Ammon's horn (tissue), 1 donor: ENCODE measurements around the gene SSR2.
A peak's percentile ranks its signal among the peaks of the same experiment; 100 is the strongest.

Experiments used
- DNase-seq: peaks from one replicate; pipeline ENCODE4 v3.0.0-alpha.2; 2016; ENCODE audit warnings: low spot score

SSR2 gene

DNA sequence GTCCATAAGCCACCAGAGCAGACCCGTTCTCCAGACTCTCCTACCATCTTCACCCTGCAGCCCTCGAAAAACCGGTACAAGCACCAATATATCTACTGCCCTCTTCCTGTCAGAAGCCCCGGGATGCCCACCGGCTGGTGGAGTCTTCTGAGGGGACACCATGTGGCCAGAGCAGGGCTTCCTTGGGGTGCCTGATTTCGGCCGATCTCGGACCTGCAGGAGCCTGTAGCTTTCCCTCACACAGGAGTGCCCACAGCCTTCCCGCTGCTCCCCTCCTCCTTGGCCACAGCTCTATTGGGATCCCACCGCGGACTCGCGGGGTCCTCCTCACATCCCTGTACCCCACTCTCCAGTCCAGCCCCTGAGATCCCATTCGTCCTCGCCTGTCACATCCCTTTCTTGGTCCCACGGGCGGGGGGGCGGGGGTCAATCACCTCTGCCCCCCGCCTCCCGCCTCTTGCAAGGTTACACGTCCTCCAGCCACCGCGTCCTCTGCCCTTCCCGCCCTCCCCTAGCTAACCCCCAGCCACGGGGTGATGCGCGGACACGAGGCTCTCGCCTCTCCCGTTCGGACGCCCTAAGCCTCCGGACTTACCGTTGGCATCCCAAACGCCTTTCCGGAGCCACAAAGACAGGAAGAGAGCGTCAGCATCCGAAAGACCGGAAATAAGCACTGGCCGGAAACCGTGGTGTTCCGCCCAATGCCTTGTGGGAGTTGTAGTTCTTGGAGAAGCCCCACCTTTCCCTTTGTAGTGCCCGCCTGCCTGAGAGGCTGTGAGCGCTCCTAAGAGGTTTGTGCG lies at the start of gene SSR2:
Gene SSR2 (minus strand): TSS at position 659 of the 800 bp plus-strand sequence. CDS start 784 bp downstream, outside the sequence.
- peak; percentile 96 for DNase-seq

- DNase-seq: no peak
Measured at GRCh38 chr1:156070548-156070947, 49.8 kb upstream of the SSR2 start.

DNA sequence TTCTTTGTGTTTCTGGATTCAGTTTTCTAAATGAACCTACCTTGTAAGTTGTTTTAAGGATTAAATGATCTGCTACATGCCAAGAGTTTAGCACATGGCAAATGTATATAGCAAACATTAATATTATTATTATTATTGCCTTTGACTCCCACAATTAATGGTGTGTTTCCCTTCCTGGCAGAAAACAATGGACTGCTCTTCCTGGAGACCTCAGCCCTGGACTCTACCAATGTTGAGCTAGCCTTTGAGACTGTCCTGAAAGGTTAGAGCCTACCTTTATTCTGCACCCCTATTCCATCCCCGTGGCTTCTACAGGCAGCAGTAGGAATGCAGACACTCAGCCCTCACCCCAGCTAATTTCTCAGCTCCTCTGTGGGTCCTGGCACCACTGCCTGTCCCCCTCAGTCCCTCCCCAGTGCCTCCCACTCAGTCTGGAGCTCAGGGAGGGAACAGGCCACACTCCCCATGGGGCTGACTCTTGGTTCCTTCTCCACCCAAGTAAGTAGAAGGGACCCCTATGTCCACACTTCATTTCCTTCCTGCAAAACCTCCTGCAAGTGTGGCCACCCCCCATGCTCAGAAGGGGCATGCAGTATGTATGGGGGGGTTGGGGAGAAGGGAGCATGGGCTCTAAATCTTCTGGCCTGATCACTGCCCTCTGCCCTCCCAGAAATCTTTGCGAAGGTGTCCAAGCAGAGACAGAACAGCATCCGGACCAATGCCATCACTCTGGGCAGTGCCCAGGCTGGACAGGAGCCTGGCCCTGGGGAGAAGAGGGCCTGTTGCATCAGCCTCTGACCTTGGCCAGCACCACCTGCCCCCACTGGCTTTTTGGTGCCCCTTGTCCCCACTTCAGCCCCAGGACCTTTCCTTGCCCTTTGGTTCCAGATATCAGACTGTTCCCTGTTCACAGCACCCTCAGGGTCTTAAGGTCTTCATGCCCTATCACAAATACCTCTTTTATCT lies 49.0 kb upstream of the SSR2 start:
- no peak for DNase-seq

DNA sequence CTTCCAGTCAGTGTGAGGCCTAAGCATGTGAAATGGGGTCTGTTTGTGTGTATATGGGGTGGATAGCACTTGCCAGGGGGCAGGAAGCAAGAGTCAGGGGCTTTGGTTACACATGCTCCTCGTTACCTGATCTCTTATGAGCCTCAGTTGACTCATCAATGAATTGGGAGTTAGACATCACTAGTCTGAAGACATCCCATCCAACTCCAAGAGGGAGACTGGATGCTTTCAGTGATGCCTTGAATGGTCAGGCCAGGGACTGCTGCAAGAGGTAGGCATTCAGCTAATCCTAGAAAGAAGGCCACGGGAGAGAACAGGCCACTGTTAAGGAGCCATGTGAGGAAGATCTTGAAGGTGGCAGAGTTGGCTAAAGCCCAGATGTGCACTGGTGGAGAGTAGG lies 46.5 kb upstream of the SSR2 start:
- DNase-seq: no peak

GRCh38 chr1:156065871-156066270 lies 45.1 kb upstream of the SSR2 start:
- DNase-seq: no peak

GRCh38 chr1:156065212-156065611 lies 44.5 kb upstream of the SSR2 start:
- DNase-seq: no peak

DNA sequence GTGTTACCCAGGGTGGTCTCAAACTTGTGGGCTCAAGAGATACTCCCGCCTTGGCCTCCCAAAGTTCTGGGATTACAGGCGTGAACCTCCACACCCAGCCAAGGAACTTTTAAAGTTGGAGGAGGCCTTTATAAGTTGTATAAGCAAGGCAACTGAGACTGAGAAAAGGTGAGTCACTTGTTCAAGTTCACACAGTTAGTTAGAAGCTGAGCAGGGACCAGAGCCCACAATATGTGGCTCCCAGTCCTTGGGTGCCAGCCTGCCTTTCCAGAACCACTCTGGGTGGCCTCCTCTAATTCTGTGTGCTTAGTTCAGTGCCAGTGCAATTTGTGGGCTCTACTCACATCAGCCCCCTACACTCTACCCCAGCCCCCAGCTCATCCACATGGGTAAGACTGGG lies 43.9 kb upstream of the SSR2 start:
- no peak for DNase-seq

DNA sequence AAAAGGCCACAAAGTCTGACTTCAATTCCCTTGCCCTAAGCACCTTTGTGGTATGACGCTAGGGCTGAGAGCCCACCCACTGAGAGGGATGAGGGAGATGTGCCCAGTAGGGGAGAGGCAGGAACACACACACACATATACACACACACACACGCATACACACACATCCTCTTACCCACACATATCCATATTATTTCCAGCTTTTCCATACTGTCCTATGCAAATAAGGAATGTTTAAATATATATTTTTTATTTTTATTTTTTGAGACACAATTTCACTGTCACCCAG lies 43.2 kb upstream of the SSR2 start:
- no peak for DNase-seq

GRCh38 chr1:156062189-156062588 lies 41.4 kb upstream of the SSR2 start:
- no peak for DNase-seq

DNA sequence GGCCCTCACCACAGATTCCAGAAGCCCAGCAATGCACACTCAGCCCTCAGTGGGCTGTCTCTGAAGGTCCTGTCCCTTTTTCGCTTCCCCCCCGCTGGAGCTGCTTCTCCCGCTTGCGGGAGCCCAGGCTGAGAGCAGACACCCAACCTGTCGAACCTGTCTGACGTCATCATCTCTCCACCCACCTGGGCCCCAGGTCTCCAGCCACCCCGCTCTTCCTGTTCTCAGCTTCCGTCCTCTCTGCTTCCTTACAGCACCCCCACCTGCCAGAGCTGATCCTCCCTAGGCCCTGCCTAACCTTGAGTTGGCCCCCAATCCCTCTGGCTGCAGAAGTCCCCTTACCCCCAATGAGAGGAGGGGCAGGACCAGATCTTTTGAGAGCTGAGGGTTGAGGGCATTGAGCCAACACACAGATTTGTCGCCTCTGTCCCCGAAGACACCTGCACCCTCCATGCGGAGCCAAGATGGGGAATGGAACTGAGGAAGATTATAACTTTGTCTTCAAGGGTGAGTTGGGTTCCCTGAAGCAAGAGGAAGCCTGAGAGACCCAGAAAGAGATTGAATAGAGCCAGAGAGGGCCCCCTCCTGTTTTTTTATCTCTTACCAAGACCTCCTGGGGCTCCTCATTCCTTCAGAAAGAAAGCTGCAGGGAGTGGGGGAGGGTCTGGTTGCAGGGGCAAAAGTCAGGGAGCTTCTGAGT lies 40.3 kb upstream of the SSR2 start, which contains the start of gene RAB25:
Gene RAB25 (plus strand): TSS at position 224 of the 700 bp plus-strand sequence. CDS start 241 bp downstream, at position 465.
- DNase-seq: no peak

DNA sequence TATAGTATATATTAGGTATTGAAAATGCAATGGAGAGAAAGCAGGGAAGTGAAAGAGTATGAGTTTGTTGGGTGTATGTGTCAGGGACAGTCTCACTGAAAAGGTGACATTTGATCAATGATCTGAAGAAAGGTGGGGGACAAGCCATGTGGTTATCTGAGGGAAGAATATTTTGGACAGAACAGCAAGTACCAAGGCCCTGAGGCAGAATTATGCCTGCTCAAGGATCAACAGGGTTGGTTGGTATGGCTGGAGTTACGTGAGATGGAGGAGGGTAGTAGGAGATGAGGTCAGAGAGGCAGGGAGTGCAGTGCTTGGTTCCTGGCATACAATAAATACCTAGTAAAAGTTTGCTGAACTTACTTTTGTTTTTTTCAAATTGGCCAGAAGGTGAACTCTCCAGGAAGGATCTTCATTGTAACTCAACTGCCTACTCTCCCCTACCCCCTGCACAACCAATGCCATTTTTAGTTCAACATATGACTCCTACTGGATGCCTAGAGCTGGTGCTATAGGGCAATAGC lies 35.6 kb upstream of the SSR2 start:
- DNase-seq: no peak

DNA sequence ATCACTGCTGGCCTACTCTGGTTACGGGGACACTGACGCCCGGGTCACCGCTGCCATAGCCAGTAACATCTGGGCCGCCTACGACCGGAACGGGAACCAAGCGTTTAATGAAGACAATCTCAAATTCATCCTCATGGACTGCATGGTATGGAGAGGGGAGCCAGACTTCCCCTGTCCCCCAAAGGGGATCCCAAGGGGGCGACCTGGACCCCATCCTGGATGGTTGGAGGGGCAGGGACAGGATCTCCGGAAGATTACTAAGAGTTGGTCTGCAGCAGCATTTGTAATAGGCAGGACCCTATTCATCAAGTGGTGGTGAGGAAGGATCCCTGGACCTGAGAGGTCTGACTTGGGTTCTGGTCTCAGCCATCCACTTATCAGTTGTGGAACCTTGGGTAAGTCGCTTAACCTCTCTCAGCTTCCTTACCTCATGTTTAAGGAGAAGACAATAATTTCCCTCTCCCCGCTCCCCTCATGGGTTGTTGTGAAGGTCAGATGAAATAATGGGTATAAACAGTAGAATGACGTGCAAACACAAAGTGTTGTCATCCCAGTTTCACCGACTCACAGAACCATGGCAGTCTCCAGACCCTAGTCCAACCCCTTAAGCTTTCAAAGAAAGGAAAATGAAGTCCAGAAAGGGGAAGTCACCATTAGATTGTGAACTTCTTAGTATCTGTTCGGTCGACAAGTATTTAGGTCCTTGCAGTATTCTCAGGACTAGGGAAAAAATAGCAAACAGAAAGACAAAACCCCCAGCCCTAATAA lies 34.7 kb upstream of the SSR2 start:
- no peak for DNase-seq

DNA sequence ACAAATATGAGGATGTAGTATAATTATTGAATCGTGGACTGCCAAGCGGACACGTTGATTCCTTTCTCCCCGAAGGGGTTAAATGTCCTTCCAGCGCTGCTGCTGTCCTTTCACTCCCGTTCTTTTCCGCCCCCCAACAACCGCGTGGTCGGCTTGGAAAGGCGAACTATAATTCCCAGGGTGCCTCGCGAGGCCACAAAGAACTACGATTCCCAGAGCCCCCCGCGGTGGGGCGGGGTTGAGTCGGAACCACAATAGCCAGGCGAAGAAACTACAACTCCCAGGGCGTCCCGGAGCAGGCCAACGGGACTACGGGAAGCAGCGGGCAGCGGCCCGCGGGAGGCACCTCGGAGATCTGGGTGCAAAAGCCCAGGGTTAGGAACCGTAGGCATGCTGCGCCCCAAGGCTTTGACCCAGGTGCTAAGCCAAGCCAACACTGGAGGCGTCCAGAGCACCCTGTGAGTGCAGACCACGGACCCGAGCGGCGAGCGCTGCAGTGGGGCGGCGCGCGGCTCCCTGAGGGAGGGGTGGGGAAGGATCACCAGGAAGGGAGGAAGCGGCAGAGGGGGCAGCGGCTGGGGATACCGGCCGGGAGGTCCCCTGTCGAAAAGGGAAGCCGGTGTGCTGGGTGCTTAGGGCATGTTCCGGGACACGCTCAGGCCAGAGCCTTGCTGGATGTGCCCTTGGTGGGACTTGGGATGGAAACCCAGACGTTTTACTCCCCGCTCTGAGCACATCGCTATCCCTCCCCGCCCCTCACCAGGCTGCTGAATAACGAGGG lies 33.9 kb upstream of the SSR2 start, which contains the start of gene LAMTOR2:
Gene LAMTOR2 (plus strand): TSS at position 283 of the 781 bp plus-strand sequence. CDS start 108 bp downstream, at position 391.
- DNase-seq: peak; percentile 97

DNA sequence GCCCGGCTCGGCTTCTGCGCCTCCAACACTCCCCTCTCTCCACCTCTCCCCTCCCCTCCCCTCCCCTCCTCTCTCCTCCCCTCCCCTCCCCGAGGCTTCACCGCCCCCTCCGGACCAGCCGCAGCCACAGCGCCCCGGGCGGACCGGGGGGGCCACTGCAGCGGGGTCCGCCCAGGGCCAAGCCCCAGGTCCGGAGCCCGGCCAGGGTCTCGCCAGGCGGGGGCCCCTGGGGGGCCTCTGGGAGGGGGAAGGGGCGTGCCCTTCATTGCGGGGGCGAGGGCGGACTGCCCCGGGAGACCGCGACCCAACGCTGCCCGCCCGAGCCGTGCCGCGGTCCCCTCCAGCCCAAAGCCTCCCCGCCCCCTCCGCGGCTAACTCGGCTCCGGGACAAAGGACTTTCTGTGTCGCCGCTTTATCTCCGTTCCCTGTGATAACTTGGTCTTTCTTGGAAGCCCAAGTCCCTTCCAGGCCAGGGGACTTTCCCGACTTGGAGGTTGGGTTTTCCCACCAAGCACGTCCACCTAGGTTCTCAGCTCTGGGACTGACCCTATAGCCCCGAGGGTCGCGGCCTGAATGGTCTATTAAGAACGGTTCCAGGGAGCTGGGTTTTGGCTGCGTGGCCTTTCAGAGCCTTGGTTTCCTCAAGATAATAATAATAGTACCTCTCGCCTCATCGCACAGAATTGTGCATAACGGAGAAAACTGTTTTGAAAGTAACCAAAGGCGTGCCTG lies 33.2 kb upstream of the SSR2 start, which contains the start of gene UBQLN4:
Gene UBQLN4 (minus strand): TSS at position 31 of the 732 bp plus-strand sequence. CDS start 97 bp downstream, outside the sequence.
- DNase-seq: peak; percentile 94

DNA sequence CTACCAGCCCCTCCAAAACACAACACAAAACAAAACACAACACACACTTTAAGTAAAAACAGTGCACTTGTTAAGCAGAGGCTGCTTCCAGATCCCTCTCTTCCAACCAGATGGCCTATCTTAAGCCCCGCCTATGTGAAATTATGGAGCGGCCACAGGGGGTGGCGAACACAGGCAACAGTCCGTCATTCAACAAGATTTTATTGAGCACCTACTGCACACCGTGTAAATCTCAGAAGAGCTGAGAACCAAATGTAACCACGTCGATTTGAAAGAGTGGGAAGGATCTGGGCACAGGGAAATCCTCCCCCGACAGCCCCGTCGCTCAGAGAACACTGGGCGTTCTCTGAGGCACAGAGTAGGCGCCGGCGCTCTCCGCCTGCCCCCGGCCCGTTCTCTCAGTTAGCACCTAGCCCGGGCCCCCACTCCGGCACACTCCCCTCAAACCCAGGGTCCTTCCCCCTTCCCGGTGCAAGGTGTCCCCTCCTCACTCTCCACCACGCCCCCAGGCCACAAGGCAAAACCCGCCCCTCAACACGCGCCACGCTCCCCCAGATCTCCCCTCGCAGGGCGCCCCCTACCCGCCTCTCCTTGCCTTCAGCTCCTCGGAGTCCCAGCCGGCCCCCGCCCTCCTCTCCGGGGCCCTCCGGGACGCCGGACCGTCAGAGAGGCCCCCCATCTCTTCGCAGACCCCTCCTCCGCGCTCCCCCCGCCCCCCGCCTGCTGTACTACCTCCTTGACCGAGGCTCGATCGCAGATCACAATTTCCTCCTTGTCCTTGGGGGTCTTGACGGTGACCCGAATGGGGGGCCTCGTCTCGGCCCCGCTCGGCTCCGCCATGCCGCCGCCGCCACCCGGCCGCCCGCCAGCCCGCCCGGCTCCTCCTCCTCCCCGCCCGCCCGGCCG lies 32.4 kb upstream of the SSR2 start:
- peak; percentile 42 for DNase-seq

DNA sequence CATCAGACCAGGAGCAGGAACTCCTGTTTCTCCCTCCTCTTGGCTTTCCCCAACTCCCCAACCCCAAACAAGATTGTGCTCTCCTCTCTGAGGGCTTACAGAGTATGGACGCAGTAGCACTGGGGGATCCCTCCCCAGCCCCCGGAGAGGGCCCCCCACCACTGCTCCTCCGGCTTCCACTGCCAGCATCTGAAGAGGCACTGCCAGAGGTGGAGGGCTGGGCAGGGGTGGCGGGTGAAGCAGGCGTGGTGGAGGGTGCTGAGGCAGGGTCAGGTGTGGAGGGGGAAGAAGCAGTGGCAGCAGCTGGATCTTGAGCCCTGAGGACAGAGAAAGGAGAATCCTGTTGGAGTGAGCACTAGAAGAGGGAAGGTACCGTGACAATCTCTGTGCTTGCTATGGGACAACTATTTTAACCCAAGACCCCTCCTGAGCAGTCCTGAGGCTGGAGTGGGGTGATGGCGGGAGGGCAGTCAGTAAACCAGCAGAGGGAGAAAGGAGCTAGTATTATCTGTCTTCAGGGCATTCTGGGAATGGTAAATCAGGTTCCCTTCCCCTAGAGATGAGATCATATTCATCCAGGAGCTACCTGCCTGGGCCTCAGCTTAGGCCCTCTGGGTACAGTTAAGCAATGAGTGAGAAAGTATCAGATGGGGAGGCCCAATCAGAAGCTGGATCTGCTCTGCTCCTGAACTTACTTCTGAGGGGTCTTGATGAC lies 30.4 kb upstream of the SSR2 start:
- DNase-seq: no peak

DNA sequence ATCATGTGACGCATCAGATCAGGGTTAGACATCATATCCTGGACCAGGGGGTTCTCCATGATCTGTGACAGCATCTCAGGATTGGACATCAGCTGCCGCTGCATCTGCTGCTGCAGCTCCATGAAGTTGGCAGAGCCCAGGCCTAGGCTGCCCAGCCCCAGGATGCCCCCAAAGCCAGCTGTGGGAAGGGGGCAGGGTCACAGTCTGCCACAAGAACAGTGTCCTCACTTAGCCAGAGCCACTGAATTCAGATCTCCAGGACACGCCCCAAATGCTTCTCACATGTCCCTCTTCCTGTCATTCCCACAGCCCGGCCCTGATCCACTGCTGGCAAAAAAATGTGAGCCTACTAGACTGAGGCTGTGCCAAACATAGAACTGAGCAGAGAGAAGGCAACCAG lies 29.6 kb upstream of the SSR2 start:
- peak; percentile 56 for DNase-seq
